HG02973 (cell line): ENCODE data around the gene CHIT1.

Experiments
- ATAC-seq: cut with Tn5 transposase; IDR thresholded peaks from one replicate; pipeline ENCODE4 v1.9.1; 2021; ENCODE audit warnings: moderate library complexity; ENCODE audit not compliant: unreplicated experiment

CHIT1 gene

DNA sequence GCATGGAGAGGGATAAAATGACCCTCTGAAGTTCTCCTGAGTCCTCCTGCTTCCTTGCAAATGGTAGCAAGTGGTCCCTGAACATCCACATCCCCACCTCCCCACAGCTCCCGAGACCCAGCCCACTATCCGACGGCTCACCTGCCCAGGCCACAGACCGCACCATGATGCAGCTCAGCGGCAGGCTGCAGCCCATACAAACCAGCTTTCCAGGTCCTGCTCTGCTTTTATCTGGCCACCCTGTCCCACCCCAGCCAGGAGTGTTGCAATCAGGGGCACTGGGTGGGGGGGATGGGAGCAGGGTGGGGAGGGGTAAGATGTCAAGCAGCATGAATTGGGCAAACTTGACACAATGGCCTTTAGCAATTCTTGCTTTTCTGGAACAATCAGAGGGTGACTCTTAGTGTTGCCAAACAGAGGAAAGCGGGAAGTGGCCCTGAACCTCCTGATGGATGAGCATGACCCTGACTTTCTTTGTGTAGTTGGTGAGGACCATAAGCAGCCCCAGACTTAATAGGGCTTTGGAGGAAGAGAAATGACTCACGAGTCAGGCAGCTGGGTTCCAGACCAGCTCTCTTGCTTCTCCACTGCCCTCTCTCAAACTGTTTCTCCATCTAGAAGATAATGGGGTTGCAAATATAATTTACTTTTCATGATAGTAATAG is at the start of gene CHIT1:
TSS of gene CHIT1 (minus strand) at position 203 of the 665 bp plus-strand sequence. CDS start at position 166, 37 bp downstream.
- no peak for ATAC-seq

- no peak for ATAC-seq
These were observed 49.5 kb upstream of the CHIT1 start for GRCh38 chr1:203278885-203279406.

DNA sequence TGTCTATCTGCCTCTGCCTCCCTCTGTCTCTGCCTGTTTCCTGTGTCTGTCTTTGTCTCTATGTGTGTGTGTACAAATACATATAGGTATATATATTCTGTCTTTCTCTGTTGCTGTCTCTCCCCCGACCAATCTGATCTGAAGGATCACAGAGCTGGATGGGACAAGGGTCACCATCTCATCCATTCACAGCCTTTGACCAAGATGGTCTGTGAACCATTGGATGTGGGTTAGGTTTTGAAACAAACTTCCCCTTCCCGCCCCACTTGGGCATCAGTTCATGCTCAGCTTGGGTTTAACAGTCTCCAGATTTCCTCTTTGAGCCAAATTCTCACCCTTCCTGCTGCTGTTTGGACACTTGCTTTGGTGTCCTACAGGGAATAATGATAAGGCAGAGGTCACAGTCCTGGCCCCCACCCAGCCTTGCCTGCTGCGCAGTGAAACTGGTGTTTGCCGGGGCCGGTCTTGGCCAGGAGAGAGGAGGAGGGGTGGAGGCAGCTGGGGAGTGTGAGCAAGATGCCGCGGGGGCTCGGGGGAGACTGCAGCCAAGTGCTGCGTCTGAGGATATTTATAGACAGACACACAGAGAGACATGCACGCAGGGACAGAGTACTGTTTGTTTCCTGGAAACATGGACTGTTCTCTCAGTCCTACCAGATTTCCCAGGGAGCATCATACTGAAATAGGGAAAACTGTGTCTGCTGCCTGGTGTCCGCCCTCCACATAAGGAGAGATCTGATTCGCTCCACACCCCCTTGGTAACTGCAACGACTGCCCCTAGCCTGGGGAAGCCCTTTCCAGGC is 48.8 kb upstream of the CHIT1 start:
- ATAC-seq, result no peak

DNA sequence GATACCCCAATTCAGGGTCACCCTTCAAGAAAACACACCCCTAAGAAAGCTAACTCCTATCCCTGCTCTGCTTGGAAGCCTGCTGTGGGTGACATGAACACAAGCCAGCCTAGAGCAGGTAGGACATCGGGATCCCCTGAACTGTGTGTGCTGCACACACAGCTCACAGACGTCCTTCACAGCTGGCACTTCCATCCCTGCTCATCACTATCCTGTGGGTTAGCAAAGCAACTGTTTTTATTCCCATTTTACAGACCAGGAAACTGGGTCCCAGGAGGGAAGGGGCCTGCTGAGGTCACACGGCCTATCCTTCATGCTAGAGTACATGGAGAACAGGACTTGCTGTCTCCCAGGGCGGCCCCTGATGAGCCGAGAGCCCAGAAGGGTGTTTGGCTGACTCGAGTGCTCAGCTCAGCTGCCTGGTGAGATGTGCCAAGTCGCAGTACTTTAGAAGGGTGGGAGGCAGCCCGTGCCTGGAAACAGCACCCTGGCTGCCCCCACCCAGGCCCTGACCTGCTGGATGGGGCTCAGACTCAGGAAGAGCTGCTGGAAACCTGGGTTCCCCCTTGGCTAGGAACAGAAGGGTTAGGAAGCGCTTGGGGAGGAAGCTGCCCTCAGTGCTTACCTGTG is 47.6 kb upstream of the CHIT1 start:
- no peak for ATAC-seq

GRCh38 chr1:203276408-203276807 is 46.9 kb upstream of the CHIT1 start:
- no peak for ATAC-seq

- no peak for ATAC-seq
These were observed 46.3 kb upstream of the CHIT1 start for GRCh38 chr1:203275656-203276272.

GRCh38 chr1:203274603-203275381 is 45.3 kb upstream of the CHIT1 start:
- no peak for ATAC-seq

DNA sequence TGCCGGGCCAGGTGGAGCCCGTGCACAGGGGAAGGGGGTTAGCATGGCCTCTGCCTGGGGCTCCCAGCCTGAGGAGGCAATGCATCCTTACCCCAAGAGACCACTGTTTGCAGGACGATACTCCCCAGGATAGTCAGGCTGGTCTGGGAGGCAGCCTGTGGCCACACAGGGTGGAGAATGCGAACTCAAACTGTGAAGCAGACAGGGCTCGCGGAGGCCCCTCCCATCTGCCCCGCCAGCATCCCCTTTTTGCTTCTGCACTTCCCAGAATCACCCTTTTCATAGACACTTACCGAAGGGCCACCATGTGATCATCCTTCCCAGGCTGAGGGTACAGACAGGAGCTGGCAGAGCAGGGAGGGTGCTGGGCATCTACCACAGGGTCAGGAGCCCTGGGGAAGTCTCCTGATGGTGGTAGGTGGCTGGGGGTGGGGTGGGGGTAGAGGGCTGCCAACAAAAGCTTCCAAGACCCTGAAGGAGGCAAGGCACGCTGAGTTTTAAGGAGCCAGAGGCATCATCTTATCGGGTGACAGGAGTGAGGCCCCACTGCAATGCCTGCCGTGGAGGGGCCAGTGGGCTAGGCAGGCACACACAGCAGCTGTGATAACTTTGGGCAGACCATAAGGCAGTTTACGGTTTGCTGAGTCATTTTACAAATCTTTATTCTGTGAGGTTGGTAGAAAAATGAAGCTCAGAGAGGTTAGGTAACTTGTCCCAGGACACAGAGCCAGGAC is 44.6 kb upstream of the CHIT1 start:
- no peak for ATAC-seq

DNA sequence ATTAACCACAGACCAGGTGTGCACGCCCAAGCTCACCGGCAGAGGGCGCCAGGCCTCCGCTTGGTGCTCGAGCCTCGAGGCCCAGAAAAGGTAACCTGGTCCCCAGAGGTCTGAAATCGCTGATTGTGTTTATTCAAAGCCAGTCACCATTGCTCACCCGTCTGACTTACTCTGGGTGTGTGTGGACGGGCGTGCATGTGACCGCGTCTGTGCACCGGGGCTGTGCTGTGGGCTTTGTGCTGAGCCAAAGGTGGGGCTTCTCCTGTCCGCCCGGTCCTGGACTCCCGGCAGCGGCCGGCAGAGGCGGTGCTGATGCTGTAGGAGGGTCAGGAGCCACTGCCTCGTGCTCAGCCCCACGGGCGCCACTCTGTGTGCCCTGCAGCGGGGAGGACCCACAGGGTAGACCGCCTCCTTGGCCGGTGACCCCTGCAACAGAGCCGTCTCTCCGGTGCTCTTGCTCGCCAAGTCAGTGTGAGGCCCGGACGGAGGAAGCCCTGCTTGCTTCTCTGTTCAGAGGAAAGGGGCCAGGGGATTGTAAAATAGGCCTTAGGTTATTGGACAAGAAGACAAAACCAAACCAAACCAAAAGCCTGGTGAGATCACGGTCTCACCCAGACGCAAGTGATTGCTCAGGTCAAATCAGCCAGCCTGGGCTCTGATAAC is 43.9 kb upstream of the CHIT1 start:
- peak; percentile 45 for ATAC-seq

DNA sequence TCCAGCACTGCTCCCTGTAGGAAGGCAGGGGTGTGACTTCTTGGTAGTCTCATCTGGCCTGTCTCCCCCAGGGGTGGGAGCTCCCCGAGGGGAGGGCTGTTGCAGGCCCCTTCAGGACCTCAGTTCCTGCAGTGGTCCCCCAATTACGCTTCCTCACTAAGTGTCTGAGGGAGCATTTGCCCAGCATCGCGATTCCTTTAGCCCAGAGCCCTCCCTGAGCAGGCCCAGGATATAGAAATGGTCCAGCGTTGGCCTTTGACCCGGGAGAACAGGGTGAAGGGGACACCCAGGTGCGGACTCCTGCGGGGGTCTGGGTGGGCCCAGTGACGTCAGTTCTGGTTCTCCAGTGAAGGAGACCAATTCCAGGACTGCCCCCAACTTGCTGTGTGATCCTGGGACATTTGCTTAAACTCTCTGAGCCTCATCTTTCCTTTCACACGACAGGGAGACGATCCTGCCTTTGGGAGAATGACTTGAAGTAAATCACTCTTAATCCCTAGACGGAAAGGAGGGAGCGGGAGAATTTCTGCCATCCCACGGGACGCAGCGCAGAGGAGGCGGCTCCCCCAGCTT is 43.2 kb upstream of the CHIT1 start:
- no peak for ATAC-seq

GRCh38 chr1:203271962-203272632 is 42.6 kb upstream of the CHIT1 start:
- no peak for ATAC-seq

DNA sequence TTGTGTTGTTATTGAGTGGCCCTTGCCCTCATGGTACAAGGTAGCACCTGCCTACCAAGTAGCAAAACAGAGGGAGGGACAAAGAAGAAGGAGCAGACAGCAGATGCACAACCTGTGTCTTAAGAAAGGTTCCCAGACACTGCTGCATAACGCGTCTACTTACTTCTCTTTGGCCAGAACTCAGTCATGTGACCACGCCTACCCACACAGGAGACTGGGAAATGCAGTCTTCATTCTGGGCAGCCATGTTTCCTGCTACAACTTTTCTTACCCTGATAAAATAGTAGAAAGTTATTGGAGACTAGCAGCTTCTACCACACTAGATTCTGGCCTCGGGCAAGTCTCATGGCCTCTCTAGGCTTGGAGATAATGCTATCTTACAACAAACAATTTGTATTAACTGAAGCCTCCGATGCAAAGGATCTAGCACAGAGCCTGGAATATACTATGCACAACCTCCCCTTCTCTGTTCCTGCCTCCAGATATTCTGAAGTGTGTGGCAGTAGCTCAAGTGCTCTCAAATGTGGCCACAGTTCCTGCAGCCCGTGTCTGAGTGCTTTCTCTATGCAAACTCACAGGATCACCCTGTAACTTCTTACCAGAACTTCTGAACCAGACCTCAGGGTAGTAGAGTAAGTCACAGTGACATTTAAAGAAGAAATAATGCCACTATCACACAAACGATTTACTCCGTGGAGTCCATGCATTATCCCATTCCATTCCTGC is 41.7 kb upstream of the CHIT1 start:
- ATAC-seq, result no peak

DNA sequence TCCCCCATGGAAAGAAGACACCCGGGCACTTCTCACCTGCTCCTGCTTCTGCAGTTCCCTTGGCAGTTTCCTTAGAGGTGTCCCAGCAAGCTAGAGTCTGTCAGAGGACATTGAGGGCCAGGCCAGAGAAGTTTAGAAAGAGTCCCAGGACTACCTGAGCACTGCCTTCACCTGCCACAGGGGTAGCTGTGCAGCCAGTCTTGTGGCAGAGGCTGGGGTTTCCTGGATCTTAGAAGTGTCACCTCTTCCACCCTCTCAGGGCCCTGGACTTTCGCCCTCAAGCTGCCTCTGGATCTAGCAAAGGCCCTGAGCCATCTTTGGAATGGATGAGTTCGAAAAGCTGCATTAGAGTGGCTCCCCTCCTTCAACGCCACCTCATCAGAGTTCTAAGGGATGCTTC is 41.0 kb upstream of the CHIT1 start:
- ATAC-seq, result no peak

DNA sequence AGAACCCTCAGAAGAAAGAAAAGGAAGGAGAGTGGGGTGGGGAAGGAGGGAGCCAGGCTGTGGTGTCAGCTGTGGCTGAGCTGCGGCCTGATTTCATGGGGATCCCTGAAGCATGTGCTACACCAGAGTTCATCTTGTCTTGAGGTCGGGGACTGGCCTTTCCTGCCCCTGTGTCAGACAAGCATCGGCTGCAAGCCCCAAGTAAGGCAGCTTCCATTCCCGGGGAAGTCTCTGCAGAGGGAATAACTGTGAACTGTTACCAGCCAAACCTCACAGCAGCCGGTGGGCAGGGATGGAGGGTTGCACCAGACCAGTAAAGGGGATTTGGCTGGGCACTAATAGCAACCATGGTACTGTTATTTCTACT is 40.2 kb upstream of the CHIT1 start:
- ATAC-seq, result no peak

DNA sequence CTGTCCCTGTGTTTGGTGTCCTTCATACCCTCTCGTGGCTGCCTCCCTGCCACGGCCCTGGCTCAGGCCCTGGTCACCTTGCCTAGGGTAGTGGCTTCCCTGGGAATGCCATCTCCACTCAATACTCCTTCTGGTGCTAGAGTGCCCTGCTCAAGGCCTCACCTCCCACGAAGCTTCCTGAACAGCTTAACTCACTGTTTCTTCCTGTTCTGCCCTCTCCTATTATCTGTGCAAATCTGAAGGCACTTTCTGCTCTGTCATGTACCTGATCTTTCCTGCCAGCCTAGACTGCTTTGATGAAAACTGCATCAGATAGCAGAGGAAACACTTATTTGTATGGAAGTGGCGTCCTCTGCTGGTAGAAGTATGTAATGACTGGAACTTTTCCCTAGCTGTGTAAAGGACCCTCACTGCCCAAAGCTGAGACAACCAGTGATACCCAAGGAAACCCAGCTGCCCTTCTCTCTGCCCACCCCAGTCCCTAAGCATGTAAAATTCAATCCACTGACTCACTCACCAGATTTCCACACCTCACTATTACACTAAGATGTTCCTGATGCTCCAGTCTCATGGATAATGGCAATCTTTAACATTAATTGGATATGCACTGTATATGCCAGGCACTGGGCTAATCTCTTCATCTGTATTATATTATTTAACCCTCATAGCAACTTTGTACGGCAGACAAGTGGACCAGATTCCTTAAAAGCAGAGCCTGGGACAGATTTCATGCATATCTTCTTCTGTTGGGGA is 39.6 kb upstream of the CHIT1 start:
- ATAC-seq, result no peak

DNA sequence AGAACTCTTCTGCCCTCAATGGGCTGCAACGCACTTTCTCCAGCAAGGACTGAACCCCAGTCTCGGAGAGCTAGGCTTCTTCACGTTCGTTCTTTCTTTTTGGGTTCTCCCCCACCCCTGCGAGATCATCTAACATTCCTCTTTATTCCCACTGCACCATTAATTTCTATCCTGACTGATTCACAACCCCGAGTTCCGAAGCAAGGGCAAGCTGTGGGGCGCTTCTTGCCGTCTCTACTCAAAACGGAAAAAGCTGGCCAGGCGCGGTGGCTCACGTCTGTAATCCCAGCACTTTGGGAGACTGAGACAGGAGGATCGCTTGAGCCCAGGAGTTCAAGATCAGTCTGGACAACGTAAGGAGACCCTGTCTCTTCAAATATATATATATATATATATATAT is 38.4 kb upstream of the CHIT1 start:
- no peak for ATAC-seq

GRCh38 chr1:203267347-203267846 is 37.9 kb upstream of the CHIT1 start:
- ATAC-seq, result peak; percentile 42
